ENCODE measurements around the gene ITGB7. TPM values are rescaled to one million over a fixed set of nuclear protein-coding genes. Genes with fewer than 3 reads are reported as not detected.

Gene ITGB7
- polyA plus RNA-seq, 1 experiment: 0.63 TPM

GRCh38 chr12:53239643-53240258 is 32.7 kb upstream of the ITGB7 start:
- TF ChIP-seq, protein P1, sequence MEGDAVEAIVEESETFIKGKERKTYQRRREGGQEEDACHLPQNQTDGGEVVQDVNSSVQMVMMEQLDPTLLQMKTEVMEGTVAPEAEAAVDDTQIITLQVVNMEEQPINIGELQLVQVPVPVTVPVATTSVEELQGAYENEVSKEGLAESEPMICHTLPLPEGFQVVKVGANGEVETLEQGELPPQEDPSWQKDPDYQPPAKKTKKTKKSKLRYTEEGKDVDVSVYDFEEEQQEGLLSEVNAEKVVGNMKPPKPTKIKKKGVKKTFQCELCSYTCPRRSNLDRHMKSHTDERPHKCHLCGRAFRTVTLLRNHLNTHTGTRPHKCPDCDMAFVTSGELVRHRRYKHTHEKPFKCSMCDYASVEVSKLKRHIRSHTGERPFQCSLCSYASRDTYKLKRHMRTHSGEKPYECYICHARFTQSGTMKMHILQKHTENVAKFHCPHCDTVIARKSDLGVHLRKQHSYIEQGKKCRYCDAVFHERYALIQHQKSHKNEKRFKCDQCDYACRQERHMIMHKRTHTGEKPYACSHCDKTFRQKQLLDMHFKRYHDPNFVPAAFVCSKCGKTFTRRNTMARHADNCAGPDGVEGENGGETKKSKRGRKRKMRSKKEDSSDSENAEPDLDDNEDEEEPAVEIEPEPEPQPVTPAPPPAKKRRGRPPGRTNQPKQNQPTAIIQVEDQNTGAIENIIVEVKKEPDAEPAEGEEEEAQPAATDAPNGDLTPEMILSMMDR (IDR thresholded peaks at IDR 0.05; ENCODE audit: insufficient read depth, low read depth, low read length): no peak
- DNase-seq (ENCODE audit: low read depth): no peak
- no peaks in the 10 kb centered on the region for H3K36me3 ChIP-seq (ENCODE audit: control insufficient read depth, insufficient read depth, low read length)
- POLR2A ChIA-PET: no interaction called here
- H3K27me3 ChIP-seq (ENCODE audit: control insufficient read depth, insufficient read depth, low read length): peaks cover 16% of the 10 kb centered on the region
- CTCF ChIA-PET: interaction anchor here (0.7 to 4.7 kb wide), 3 partner anchors 11 to 27 kb away, joined by 3 to 36 read pairs (median 5); no protein-coding TSS in a partner anchor
- H3K4me3 ChIP-seq (ENCODE audit: low read depth, low read length): no peak overlapping the region

GRCh38 chr12:53236443-53237111 is 29.5 kb upstream of the ITGB7 start:
- ChIA-PET POLR2A (interaction anchor here (0.7 kb wide), 1 partner anchor 15 kb away, joined by 5 read pairs; no protein-coding TSS in a partner anchor), CTCF (interaction anchor here (0.6 to 2.2 kb wide), 3 partner anchors 15 to 238 kb away, joined by 3 to 7 read pairs (median 5); a partner anchor contains a TSS)
- Histone ChIP-seq H3K27me3 (ENCODE audit: control insufficient read depth, insufficient read depth, low read length) (peaks cover 1% of the 10 kb centered on the region; the same call in 1 of the 2 replicates), H3K36me3 (ENCODE audit: control insufficient read depth, insufficient read depth, low read length) (no peaks in the 10 kb centered on the region), H3K4me3 (ENCODE audit: low read depth, low read length) (no peak overlapping the region)
- DNase-seq (ENCODE audit: low read depth): no peak
- TF ChIP-seq, protein P1 (IDR thresholded peaks at IDR 0.05; ENCODE audit: insufficient read depth, low read depth, low read length): no peak

GRCh38 chr12:53235742-53236442 is 28.8 kb upstream of the ITGB7 start:
- no peaks in the 10 kb centered on the region for H3K36me3 ChIP-seq (ENCODE audit: control insufficient read depth, insufficient read depth, low read length)
- ChIA-PET CTCF (interaction anchor here (1.5 to 2.2 kb wide), 2 partner anchors 16 to 22 kb away, joined by 5 to 7 read pairs; a partner anchor contains a TSS), POLR2A (interaction anchor here (0.5 kb wide), 1 partner anchor 11 kb away, joined by 8 read pairs; no protein-coding TSS in a partner anchor)
- DNase-seq (ENCODE audit: low read depth): no peak
- TF ChIP-seq, protein P1 (IDR thresholded peaks at IDR 0.05; ENCODE audit: insufficient read depth, low read depth, low read length): no peak
- H3K4me3 ChIP-seq (ENCODE audit: low read depth, low read length): no peak overlapping the region
- H3K27me3 ChIP-seq (ENCODE audit: control insufficient read depth, insufficient read depth, low read length): peaks cover 1% of the 10 kb centered on the region; the same call in 1 of the 2 replicates

DNA sequence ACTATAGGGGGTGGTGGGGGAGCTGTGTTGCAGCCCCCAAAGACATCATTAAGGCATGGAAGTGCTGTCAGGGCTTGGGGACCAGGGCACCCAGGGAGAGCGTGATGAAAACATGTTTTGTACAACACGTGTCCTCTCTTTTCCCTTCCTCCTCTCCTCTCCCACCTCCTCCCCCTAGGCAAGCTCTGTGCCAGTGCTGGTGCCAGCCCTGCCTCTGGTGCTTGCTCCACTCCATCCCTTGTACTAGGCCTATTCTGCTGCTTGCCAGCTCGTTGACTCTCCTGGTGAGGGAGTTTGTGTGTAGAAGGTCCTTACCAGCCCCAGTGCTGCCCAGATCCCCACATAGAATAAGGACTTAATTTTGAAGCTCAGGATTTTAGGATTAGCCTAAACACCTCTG is 28.1 kb upstream of the ITGB7 start:
- H3K36me3 ChIP-seq (ENCODE audit: control insufficient read depth, insufficient read depth, low read length): no peaks in the 10 kb centered on the region
- H3K27me3 ChIP-seq (ENCODE audit: control insufficient read depth, insufficient read depth, low read length): peaks cover 1% of the 10 kb centered on the region; the same call in 1 of the 2 replicates
- CTCF ChIA-PET: interaction anchor here (0.8 to 1.0 kb wide), 2 partner anchors 8 to 16 kb away, joined by 3 to 4 read pairs; a partner anchor contains a TSS
- TF ChIP-seq, protein P1 (IDR thresholded peaks at IDR 0.05; ENCODE audit: insufficient read depth, low read depth, low read length): no peak
- POLR2A ChIA-PET: no interaction called here
- H3K4me3 ChIP-seq (ENCODE audit: low read depth, low read length): no peak overlapping the region
- no peak for DNase-seq (ENCODE audit: low read depth)
